ENCODE data around the gene ATRN. TPM values are rescaled to one million over a fixed set of nuclear protein-coding genes. Genes with fewer than 3 reads are reported as not detected.
"Not testable (repeated sequence)": the region's sequence is repeated elsewhere in the genome, so short reads cannot be mapped to it uniquely, and the experiment has no call there.

Gene ATRN
- total RNA-seq, 2 experiments from 2014 or later: 10.9 to 11.6 TPM

DNA sequence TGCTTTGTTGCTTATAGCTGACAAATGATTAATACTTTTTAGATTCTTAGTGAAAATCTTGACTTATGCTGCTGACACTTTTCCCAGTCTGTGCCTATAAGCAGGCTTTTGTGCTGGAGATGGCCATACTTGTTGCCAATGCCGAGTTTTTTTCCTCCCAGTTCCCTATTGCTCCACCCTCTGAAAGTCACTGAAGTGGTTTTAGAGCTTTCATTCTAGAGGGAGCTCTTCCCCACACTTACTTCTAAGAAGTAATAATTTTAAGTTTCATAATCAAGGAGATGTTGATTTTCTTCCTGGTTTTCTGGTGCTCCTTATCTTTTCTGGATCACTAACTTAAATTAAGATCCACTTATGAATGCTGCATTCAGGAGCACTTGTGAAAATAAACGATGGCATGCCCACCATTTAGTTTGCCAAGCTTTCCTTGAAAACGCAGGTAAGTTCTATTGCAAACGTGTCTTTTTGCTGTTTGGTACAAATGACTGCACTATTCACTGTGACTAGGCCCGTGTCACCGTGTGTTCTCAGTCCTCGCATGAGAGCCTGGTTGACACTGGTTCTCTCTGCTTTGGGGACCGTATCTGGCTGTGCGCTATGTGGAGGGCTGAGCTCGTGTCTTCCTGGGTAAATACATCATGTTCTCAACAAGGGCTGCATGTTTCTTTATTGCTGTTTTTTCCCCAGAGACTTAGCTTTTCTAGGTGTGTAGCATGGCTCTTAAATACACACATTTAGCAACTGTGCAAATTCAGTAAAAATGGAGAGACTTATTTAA is 142.2 kb downstream of the ATRN start:
- ChIA-PET CTCF (interaction anchor here (0.9 kb wide), 1 partner anchor 9 kb away, joined by 3 read pairs; no protein-coding TSS in a partner anchor), POLR2A (no interaction called here)

GRCh38 chr20:3613821-3614440 is 143.1 kb downstream of the ATRN start:
- CTCF ChIA-PET: no interaction called here

DNA sequence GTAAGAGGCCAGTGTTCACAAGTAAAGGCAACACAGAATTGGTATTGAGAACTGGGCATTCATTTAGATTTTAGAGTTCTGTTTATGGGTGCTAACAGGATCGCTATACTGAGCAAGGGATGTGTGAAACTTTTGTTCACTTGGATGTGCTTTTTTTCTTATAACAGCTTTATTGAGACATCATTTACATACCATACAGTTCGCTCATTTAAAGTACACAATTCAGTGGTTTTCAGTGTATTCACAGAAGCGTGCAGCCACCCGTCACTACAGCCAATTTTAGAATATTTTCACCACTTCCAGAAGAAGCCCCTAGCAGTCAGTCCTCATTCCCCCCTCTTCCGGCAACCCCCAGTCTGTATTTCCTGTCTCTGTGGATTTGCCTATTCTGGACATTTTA is 143.6 kb downstream of the ATRN start:
- ChIA-PET CTCF (no interaction called here), POLR2A (no interaction called here)

More at GRCh38 chr20:3613821-3614440, 143.1 kb downstream of the ATRN start:
- POLR2A ChIA-PET: no interaction called here

GRCh38 chr20:3615171-3615840 is 144.5 kb downstream of the ATRN start:
- POLR2A ChIA-PET, CTCF ChIA-PET: not testable (repeated sequence)

DNA sequence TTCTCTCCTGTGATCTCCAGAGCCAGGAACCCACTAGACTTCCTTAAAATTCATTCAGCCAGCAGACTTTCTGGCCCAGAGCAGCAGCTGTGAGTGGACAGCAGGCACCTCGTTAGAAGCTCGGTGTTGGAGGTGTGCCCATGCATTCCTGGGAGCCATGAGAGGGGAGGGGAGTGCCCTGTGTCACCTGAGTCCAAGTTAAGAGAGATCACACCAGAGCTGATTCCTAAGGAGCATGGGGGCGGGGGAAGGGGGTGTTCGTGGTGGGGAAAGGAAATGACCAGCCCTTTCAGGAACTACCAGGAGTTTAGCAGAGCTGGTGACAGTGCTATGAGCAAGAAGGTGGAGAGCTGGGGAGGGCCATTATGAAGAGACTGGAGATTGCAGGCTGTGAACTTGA is 145.4 kb downstream of the ATRN start:
- POLR2A ChIA-PET: no interaction called here
- CTCF ChIA-PET: no interaction called here

GRCh38 chr20:3621111-3621510 is 150.3 kb downstream of the ATRN start:
- ChIA-PET POLR2A (no interaction called here), CTCF (no interaction called here)

DNA sequence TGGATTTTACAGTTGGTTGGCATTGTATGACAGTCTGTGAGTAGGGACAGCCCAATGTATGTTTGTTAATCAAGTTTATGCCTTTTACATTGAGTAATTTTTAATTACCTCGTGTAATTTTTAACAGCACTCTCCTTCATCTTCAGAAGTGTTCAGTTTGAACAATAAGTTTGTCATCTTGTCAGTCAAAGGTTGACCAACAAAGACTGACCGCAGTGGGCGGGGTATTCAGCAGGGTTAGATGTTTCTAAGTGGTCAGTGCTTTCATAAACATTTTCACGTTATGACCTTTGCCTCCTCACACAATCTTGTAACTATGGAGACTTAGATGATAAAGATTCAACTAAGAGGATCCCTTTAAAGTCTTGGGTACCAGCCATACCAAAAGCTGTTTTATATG is 151.6 kb downstream of the ATRN start:
- ChIA-PET CTCF (no interaction called here), POLR2A (no interaction called here)

- ChIA-PET POLR2A (no interaction called here), CTCF (no interaction called here)
Measured at GRCh38 chr20:3627476-3627875, 156.7 kb downstream of the ATRN start.

DNA sequence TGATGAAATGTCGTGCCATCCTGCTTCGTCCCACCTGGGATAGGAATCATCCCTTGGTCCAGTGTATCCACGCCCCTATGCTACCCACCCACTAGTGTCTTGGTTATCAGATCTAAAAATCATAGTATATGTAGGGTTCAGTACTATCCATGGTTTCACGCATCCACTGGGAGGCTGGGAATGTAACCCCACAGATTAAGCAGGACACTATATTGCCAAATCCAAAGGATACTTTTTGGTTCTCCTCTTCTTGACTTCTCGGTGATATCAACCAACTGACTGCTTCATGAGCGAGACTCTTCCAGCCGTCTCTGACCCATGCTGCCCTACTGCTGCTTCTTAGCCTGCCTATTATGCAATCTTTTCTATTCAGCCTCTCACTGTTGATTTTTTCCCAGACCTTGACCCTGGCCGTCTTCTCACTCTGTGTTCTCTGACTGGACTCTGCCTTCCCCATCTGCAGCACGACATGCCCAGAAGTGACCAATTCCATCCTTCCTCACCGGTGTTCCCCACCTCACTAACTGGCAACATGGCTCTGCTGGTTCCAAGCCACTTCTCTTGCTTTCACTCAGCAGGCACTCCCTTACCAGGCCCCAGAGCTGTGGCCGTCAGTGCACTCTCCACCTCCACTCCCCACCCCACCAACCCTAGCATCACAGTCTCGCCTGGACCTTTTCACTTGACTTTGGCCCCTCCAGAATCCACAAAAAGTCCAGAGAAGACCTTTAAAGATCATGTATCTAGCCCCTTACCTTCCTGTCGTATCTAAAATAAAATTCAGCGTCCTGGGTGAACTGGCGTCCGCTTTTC is 157.9 kb downstream of the ATRN start:
- ChIA-PET CTCF (no interaction called here), POLR2A (no interaction called here)

DNA sequence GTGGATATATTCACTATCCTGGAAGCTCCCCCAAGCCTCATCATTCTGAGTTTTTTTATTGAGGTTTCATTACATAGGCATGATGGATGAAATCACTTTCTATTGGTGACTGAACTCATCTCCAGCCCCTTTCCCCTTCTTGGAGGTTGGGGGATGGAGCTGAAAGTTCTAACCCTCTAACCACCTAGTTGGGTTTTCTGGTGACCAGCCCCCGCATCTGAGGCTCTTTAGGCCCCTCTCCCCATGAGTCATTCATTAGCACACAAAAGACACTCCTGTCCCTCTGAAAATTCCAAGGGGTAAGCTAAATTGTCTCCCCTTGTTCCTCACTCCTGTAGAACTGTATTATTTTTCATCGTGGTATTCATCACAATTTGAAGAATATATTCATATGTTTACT is 159.1 kb downstream of the ATRN start:
- ChIA-PET CTCF (interaction anchor here (0.6 kb wide), 1 partner anchor 316 kb away, joined by 3 read pairs; no protein-coding TSS in a partner anchor), POLR2A (no interaction called here)

DNA sequence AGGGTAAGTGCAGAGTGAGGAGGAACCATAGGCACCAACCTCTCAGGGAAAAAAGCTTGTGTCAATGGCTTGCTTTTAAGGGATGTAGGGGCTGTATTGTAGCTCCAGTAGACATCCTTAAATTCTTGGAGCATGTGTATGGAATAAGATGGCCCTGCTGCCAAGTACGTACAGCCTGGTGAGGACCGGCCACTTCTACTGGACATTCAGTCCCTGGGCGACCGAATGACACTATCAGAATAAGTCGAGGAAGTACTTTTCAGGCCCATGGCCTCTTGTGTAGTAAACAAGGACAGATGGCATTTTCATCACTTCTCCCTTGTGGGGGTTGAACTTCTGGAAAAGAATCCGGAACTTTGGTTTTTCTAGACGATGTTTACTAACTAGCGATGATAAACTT is 159.6 kb downstream of the ATRN start:
- POLR2A ChIA-PET: no interaction called here
- CTCF ChIA-PET: interaction anchor here (0.6 kb wide), 2 partner anchors 315 to 522 kb away, joined by 3 read pairs; no protein-coding TSS in a partner anchor

- ChIA-PET POLR2A (no interaction called here), CTCF (no interaction called here)
Measured at GRCh38 chr20:3631534-3631933, 160.7 kb downstream of the ATRN start.

- CTCF ChIA-PET: interaction anchor here (0.7 kb wide), 1 partner anchor 307 kb away, joined by 3 read pairs; no protein-coding TSS in a partner anchor
- POLR2A ChIA-PET: no interaction called here
Measured at GRCh38 chr20:3632311-3633004, 161.6 kb downstream of the ATRN start.

GRCh38 chr20:3633913-3634478 is 163.2 kb downstream of the ATRN start:
- ChIA-PET CTCF (no interaction called here), POLR2A (no interaction called here)

DNA sequence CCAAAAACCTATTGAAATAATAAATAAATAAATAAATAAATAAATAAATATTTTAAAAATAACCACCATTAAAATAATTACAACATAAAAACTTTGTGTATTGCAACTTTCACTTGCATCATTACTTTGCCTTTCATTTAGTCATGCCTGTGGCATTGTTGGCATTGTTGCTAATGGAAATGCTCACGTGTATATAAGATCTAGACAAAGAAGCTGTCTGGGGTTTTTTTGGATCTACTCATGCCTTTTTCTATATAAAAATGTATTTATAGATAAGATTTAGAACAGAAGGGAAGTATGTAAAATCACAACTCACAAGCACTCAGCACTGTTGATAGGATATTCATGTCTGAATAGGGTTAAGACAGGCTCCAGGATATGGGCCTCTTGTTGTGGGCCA is 164.5 kb downstream of the ATRN start:
- ChIA-PET CTCF (no interaction called here), POLR2A (no interaction called here)

DNA sequence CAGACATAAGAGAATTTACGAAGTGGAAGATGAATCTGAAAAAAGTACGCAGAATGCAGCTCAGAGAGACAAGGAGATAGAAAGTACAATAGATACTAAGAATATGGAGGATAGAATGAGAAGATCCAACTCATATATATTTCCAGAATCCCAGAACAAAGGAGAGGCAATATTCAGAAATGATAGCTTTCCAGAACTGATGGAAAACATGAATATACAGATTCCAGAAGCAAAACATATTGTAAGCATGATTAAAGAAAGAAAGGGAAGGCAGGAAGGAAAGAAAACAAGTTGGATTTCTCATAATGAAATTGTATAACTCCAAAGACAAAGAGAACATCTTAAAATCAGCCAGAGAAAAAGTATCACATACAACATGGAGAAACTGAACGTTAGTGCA is 169.4 kb downstream of the ATRN start:
- ChIA-PET POLR2A (no interaction called here), CTCF (no interaction called here)

GRCh38 chr20:3645309-3646066 is 174.7 kb downstream of the ATRN start:
- ChIA-PET POLR2A (no interaction called here), CTCF (no interaction called here)

DNA sequence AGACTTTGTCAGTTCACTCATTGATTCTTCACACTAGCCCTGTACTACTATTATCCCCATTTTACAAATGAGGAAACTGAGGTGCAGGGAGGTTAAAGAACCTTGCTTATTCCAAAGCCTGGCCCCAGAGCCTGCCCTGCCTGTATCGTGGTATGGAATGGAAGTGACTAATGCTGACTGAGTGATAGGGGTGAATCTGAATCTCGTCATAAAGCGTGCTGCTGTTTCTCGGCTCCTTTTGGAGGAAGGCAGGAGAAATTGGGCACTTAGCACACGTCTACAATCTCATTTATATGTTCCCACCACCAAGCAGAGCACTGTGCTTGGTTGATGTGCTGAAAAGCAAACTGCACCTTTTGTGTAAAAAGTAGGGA is 175.2 kb downstream of the ATRN start:
- ChIA-PET POLR2A (no interaction called here), CTCF (no interaction called here)

- CTCF ChIA-PET: no interaction called here
- POLR2A ChIA-PET: interaction anchor here (0.6 kb wide), 2 partner anchors 426 to 1127 kb away, joined by 3 to 4 read pairs; no protein-coding TSS in a partner anchor
Measured at GRCh38 chr20:3646651-3647050, 175.8 kb downstream of the ATRN start.
